Fibroblast of lung (primary cell): ENCODE data around the gene CHRNA1.

ENCODE experiments used
- EZH2 ChIP-seq: IDR thresholded peaks from 2 replicates; pipeline ENCODE4 v1.5.1; 2012; ENCODE audit warnings: low read length, control low read depth, mild to moderate bottlenecking; ENCODE audit errors: missing control alignments
- TF ChIP-seq, protein P1 (sequence below), 2 donors: IDR thresholded peaks in 1 of 2; conservative IDR thresholded peaks in 1 of 2; 1 replicate in 1 of 2; 2 replicates in 1 of 2; pipeline ENCODE4 v1.5.1; 2011 to 2012; ENCODE audit warnings: low read length in 2 of 2, control low read depth in 1 of 2, inconsistent platforms in 1 of 2, low read depth in 1 of 2, mild to moderate bottlenecking in 1 of 2

- TF ChIP-seq, protein P1, sequence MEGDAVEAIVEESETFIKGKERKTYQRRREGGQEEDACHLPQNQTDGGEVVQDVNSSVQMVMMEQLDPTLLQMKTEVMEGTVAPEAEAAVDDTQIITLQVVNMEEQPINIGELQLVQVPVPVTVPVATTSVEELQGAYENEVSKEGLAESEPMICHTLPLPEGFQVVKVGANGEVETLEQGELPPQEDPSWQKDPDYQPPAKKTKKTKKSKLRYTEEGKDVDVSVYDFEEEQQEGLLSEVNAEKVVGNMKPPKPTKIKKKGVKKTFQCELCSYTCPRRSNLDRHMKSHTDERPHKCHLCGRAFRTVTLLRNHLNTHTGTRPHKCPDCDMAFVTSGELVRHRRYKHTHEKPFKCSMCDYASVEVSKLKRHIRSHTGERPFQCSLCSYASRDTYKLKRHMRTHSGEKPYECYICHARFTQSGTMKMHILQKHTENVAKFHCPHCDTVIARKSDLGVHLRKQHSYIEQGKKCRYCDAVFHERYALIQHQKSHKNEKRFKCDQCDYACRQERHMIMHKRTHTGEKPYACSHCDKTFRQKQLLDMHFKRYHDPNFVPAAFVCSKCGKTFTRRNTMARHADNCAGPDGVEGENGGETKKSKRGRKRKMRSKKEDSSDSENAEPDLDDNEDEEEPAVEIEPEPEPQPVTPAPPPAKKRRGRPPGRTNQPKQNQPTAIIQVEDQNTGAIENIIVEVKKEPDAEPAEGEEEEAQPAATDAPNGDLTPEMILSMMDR (conservative IDR thresholded peaks at IDR 0.05 in 1 of 2, IDR thresholded peaks at IDR 0.05 in 1 of 2; ENCODE audit: low read depth in 1 of 2, low read length in 2 of 2): no peak
- TF ChIP-seq EZH2: no peak
Observed at GRCh38 chr2:174708713-174709112, 55.6 kb downstream of the CHRNA1 start.
